Upper lobe of left lung (tissue), 6 donors: ENCODE results near the gene MALSU1. TPM values are rescaled to one million over a fixed set of nuclear protein-coding genes. Genes with fewer than 3 reads are reported as not detected.

Experiments used
- ATAC-seq, 2 donors: fragments of 200-7000 bp; cut with Tn5 transposase; one replicate each; pipeline ENCODE4 v1.9.1; 2022; ENCODE audit warnings: mild to moderate bottlenecking in 2 of 2, moderate library complexity in 2 of 2; ENCODE audit not compliant: low FRiP score in 2 of 2
- DNase-seq, 2 donors: peaks; one replicate each; pipeline ENCODE4 v3.0.0-alpha.2; 2019 to 2020
- H3K27ac ChIP-seq, 4 donors: fragments of 200-600 bp; sonication (generic); one replicate each; pipeline ENCODE4 v1.5.1; 2016 to 2019
- H3K27me3 ChIP-seq, 4 donors: fragments of 200-600 bp; sonication (generic); one replicate each; pipeline ENCODE4 v1.5.1; 2017 to 2019
- H3K36me3 ChIP-seq, 4 donors: fragments of 200-600 bp; sonication (generic); one replicate each; pipeline ENCODE4 v1.5.1; 2016 to 2019
- H3K4me1 ChIP-seq, 4 donors: fragments of 200-600 bp; sonication (generic); one replicate each; pipeline ENCODE4 v1.5.1; 2018 to 2019
- H3K4me3 ChIP-seq, 4 donors: fragments of 200-600 bp; sonication (generic); one replicate each; pipeline ENCODE4 v1.5.1; 2017 to 2019; ENCODE audit warnings: mild to moderate bottlenecking in 2 of 4, moderate library complexity in 1 of 4
- H3K9me3 ChIP-seq, 4 donors: fragments of 200-600 bp; sonication (generic); one replicate each; pipeline ENCODE4 v1.5.1; 2018 to 2019
- CTCF ChIP-seq, 6 experiments: fragments of 450-650 bp in 4 of 6; fragments of 200-600 bp in 2 of 6; sonication (generic) in 2 of 6; IDR thresholded peaks; one replicate each; pipeline ENCODE4 v1.5.1; 2016 to 2019; ENCODE audit warnings: antibody characterized with exemption in 6 of 6
- EP300 ChIP-seq, 4 donors: sonication (generic); formaldehyde crosslinking; IDR thresholded peaks; one replicate each; pipeline ENCODE4 v1.5.1; 2017; ENCODE audit warnings: antibody characterized with exemption in 4 of 4, control low read depth in 2 of 4
- POLR2A ChIP-seq, 4 donors: fragments of 450-650 bp; IDR thresholded peaks; one replicate each; pipeline ENCODE4 v1.5.1; 2016 to 2017; ENCODE audit warnings: antibody characterized with exemption in 4 of 4, mild to moderate bottlenecking in 2 of 4
- POLR2AphosphoS5 ChIP-seq, 2 donors: sonication (generic); formaldehyde crosslinking; IDR thresholded peaks; one replicate each; pipeline ENCODE4 v1.5.1; 2017; ENCODE audit warnings: antibody characterized with exemption in 2 of 2
- WGBS, 2 donors: methylation state at CpG; one replicate each; pipeline ENCODE4 v1.1.5; 2017 to 2018; 5-methylcytosine and 5-hydroxymethylcytosine counted together
- total RNA-seq, 6 donors: library from RNA; depleted of rRNA in 4 of 6; stranded (reverse); fragments of >200 nt in 4 of 6; gene quantifications; one replicate each; pipeline versions ENCODE4 v1.1.0 to v1.2.1, GENCODE V29; 2016 to 2021
- donor health status: DM: no; HTN: no; CAD: no; lungs with moderate emphysema.
- donor health status: DM: no; HTN: yes; CAD: no; lungs with severe emphysema.

Gene MALSU1
- total RNA-seq, 6 donors from 2014 or later: 30.5 to 63.2 (median 44.6) TPM

GRCh38 chr7:23357190-23358093 is 58.3 kb downstream of the MALSU1 start:
- no peaks in the 10 kb centered on the region for H3K27me3 ChIP-seq
- H3K4me3 ChIP-seq: no peak overlapping the region
- 12 to 16% methylated on average over 6 of the region's 6 CpGs for WGBS, 2 donors
- TF ChIP-seq CTCF (IDR thresholded peaks at IDR 0.05) (peak in 2 of 6 experiments; percentile 14 to 32), POLR2AphosphoS5 (IDR thresholded peaks at IDR 0.05) (no peak), POLR2A (IDR thresholded peaks at IDR 0.05) (no peak), EP300 (IDR thresholded peaks at IDR 0.05) (no peak)
- no peaks in the 10 kb centered on the region for H3K36me3 ChIP-seq
- H3K27ac ChIP-seq: no peak overlapping the region
- no peak for ATAC-seq
- H3K4me1 ChIP-seq: peaks cover 0 to 10% (median 6%) of the 10 kb centered on the region in 4 donors
- DNase-seq: no peak
- no peaks in the 10 kb centered on the region for H3K9me3 ChIP-seq

- ATAC-seq: no peak
- DNase-seq: no peak
- Histone ChIP-seq H3K4me1 (peaks cover 0 to 10% (median 6%) of the 10 kb centered on the region in 4 donors), H3K27me3 (no peaks in the 10 kb centered on the region), H3K9me3 (no peaks in the 10 kb centered on the region), H3K4me3 (no peak overlapping the region), H3K36me3 (no peaks in the 10 kb centered on the region), H3K27ac (no peak overlapping the region)
- TF ChIP-seq CTCF (IDR thresholded peaks at IDR 0.05) (no peak), POLR2A (IDR thresholded peaks at IDR 0.05) (no peak), EP300 (IDR thresholded peaks at IDR 0.05) (no peak), POLR2AphosphoS5 (IDR thresholded peaks at IDR 0.05) (no peak)
- 94 to 96% methylated on average over 2 of the region's 2 CpGs for WGBS, 2 donors
Observed at GRCh38 chr7:23358152-23358674, 59.1 kb downstream of the MALSU1 start.

Other genes with a start within 250 kb of the MALSU1 start
- 10 to 100 TPM; 18.6 to 43.8 (median 23.9) TPM for gene KLHL7, start 193.6 kb upstream of the MALSU1 start, total RNA-seq
- gene NUP42, start 117.3 kb upstream of the MALSU1 start, total RNA-seq: 10 to 100 TPM; 25.2 to 77.5 (median 32.9) TPM
- 100 to 1,000 TPM in 5 of 6 donors, 10 to 100 TPM in 1; 68.5 to 309 (median 159) TPM for gene GPNMB, start 52.6 kb upstream of the MALSU1 start, total RNA-seq
- 1 to 10 TPM in 2 of 6 donors, under 1 TPM in 2, not detected in 2; 0.91 to 1.5 (median 1.1) TPM for gene IGF2BP3, start 171.2 kb downstream of the MALSU1 start, total RNA-seq
- gene TRA2A, start 232.6 kb downstream of the MALSU1 start, total RNA-seq: 100 to 1,000 TPM in 1 of 6 donors, 10 to 100 TPM in 5; 35.1 to 192 (median 61.0) TPM